ENCODE measurements around the gene CFAP299. TPM values are rescaled to one million over a fixed set of nuclear protein-coding genes. Genes with fewer than 3 reads are reported as not detected.

The CFAP299 gene
- total and polyA plus RNA-seq, 2 of the 13 experiments (the other 11 are each of a cell fraction or from before 2014, with no cell fraction given) = not detected

DNA sequence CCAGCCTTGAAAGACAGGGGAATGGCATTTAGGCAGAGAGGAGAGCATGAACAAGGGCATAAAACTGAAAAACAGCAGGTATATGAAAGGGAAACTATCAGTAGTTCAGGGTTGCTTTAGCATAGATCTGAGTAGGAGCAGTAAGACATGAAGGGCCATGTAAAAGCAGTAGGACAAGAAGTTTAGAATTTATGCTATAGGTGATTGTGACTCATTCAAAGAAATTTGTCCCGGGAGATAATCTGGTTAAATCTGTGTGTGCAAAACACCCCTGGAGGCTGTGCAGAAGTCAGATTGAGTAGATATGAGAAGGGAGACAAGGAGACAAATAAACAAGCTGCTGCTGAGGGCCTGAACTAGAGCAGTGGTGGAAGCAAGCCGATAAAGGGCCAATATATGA is 585.9 kb downstream of the CFAP299 start:
- H3K4me3 ChIP-seq (replicated peaks in 1 of 3; ENCODE audit: insufficient read depth in 1 of 3, low read depth in 2 of 3, low read length in 3 of 3) = no peak overlapping the region
- no peak overlapping the region for H3K9ac ChIP-seq (ENCODE audit: insufficient read depth, low read depth, low read length)
- ChIA-PET POLR2A (no interaction called here), CTCF (ENCODE audit: low intra/inter-chr PET ratio, low total read pairs) (no interaction called here)
- FAIRE-seq (no peak), DNase-seq (ENCODE audit: low spot score) (no peak), ATAC-seq (no peak)
- intact Hi-C loops (cut with micrococcal nuclease; ENCODE audit: unreplicated experiment) = no loop called here
- H3K4me1 ChIP-seq (ENCODE audit: insufficient read depth, low read length) = no peaks in the 10 kb centered on the region
- no peak overlapping the region for H3K4me2 ChIP-seq (ENCODE audit: low read depth, low read length)
- in situ Hi-C loops (cut with HindIII; ENCODE audit: extremely low pct_ligation_motif_present, low pct_unique_long_range_greater_than_20kb) = no loop called here
- no peaks in the 10 kb centered on the region; a peak in 1 of 5 replicates for H3K27me3 ChIP-seq (ENCODE audit: control insufficient read depth in 1 of 2, insufficient read depth in 2 of 2, low read length in 2 of 2)
- H2AFZ ChIP-seq (ENCODE audit: low read length) = no peak overlapping the region
- WGBS (ENCODE audit: low lambda C conversion rate) = 2% methylated on average over 2 of the region's 2 CpGs
- no peaks in the 10 kb centered on the region for H3K79me2 ChIP-seq (ENCODE audit: insufficient read depth, low read length)
- no peaks in the 10 kb centered on the region for H4K20me1 ChIP-seq (ENCODE audit: insufficient read depth, low read length)
- no peak overlapping the region for H3K27ac ChIP-seq (ENCODE audit: extremely low read length, insufficient read depth, low read length)
- BruUV-seq (replicated peaks) = no TSS peak
- H3K9me3 ChIP-seq (ENCODE audit: low read length) = no peaks in the 10 kb centered on the region
- no peaks in the 10 kb centered on the region for H3K36me3 ChIP-seq (replicated peaks in 1 of 2; ENCODE audit: control insufficient read depth in 1 of 2, insufficient read depth in 2 of 2, low read length in 2 of 2)
- TF ChIP-seq ZNF629 (CRISPR knock-in tag; conservative IDR thresholded peaks at IDR 0.05) (no peak), ZNF121 (CRISPR knock-in tag; IDR thresholded peaks at IDR 0.05) (no peak), ZNF549 (CRISPR knock-in tag; IDR thresholded peaks at IDR 0.05) (no peak), FOXK2 (IDR thresholded peaks at IDR 0.05) (no peak), PCBP1 (IDR thresholded peaks at IDR 0.05; ENCODE audit: borderline replicate concordance, low read depth, low read length) (no peak), CEBPB (IDR thresholded peaks at IDR 0.05; ENCODE audit: borderline replicate concordance, low read depth, low read length) (no peak), TEAD3 (CRISPR knock-in tag; optimal IDR thresholded peaks at IDR 0.05; ENCODE audit: borderline replicate concordance) (no peak), ZNF225 (CRISPR knock-in tag; IDR thresholded peaks at IDR 0.05) (no peak), ZNF660 (CRISPR knock-in tag; IDR thresholded peaks at IDR 0.05; ENCODE audit: borderline replicate concordance, low read depth) (no peak), ZNF788 (CRISPR knock-in tag; IDR thresholded peaks at IDR 0.05; ENCODE audit: borderline replicate concordance) (no peak), MXD4 (CRISPR knock-in tag; IDR thresholded peaks at IDR 0.05) (no peak), ZNF879 (CRISPR knock-in tag; IDR thresholded peaks at IDR 0.05) (no peak), ZNF501 (CRISPR knock-in tag; IDR thresholded peaks at IDR 0.05) (no peak), ZNF383 (CRISPR knock-in tag; IDR thresholded peaks at IDR 0.05; ENCODE audit: borderline replicate concordance) (no peak)
- TF ChIP-seq, protein P1, sequence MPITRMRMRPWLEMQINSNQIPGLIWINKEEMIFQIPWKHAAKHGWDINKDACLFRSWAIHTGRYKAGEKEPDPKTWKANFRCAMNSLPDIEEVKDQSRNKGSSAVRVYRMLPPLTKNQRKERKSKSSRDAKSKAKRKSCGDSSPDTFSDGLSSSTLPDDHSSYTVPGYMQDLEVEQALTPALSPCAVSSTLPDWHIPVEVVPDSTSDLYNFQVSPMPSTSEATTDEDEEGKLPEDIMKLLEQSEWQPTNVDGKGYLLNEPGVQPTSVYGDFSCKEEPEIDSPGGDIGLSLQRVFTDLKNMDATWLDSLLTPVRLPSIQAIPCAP (CRISPR knock-in tag; IDR thresholded peaks at IDR 0.05; ENCODE audit: low read depth) = no peak
- TF ChIP-seq, protein P2, sequence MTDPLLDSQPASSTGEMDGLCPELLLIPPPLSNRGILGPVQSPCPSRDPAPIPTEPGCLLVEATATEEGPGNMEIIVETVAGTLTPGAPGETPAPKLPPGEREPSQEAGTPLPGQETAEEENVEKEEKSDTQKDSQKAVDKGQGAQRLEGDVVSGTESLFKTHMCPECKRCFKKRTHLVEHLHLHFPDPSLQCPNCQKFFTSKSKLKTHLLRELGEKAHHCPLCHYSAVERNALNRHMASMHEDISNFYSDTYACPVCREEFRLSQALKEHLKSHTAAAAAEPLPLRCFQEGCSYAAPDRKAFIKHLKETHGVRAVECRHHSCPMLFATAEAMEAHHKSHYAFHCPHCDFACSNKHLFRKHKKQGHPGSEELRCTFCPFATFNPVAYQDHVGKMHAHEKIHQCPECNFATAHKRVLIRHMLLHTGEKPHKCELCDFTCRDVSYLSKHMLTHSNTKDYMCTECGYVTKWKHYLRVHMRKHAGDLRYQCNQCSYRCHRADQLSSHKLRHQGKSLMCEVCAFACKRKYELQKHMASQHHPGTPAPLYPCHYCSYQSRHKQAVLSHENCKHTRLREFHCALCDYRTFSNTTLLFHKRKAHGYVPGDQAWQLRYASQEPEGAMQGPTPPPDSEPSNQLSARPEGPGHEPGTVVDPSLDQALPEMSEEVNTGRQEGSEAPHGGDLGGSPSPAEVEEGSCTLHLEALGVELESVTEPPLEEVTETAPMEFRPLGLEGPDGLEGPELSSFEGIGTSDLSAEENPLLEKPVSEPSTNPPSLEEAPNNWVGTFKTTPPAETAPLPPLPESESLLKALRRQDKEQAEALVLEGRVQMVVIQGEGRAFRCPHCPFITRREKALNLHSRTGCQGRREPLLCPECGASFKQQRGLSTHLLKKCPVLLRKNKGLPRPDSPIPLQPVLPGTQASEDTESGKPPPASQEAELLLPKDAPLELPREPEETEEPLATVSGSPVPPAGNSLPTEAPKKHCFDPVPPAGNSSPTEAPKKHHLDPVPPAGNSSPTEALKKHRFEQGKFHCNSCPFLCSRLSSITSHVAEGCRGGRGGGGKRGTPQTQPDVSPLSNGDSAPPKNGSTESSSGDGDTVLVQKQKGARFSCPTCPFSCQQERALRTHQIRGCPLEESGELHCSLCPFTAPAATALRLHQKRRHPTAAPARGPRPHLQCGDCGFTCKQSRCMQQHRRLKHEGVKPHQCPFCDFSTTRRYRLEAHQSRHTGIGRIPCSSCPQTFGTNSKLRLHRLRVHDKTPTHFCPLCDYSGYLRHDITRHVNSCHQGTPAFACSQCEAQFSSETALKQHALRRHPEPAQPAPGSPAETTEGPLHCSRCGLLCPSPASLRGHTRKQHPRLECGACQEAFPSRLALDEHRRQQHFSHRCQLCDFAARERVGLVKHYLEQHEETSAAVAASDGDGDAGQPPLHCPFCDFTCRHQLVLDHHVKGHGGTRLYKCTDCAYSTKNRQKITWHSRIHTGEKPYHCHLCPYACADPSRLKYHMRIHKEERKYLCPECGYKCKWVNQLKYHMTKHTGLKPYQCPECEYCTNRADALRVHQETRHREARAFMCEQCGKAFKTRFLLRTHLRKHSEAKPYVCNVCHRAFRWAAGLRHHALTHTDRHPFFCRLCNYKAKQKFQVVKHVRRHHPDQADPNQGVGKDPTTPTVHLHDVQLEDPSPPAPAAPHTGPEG (CRISPR knock-in tag; IDR thresholded peaks at IDR 0.05) = no peak
- TF ChIP-seq, protein P3, sequence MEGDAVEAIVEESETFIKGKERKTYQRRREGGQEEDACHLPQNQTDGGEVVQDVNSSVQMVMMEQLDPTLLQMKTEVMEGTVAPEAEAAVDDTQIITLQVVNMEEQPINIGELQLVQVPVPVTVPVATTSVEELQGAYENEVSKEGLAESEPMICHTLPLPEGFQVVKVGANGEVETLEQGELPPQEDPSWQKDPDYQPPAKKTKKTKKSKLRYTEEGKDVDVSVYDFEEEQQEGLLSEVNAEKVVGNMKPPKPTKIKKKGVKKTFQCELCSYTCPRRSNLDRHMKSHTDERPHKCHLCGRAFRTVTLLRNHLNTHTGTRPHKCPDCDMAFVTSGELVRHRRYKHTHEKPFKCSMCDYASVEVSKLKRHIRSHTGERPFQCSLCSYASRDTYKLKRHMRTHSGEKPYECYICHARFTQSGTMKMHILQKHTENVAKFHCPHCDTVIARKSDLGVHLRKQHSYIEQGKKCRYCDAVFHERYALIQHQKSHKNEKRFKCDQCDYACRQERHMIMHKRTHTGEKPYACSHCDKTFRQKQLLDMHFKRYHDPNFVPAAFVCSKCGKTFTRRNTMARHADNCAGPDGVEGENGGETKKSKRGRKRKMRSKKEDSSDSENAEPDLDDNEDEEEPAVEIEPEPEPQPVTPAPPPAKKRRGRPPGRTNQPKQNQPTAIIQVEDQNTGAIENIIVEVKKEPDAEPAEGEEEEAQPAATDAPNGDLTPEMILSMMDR (CRISPR knock-in tag; IDR thresholded peaks at IDR 0.05) = no peak

Measured in HepG2 (cell line).